ENCODE results near the gene KAZN. TPM values are rescaled to one million over a fixed set of nuclear protein-coding genes. Genes with fewer than 3 reads are reported as not detected.

The KAZN gene
- total RNA-seq, 2 donors from 2014 or later = 9.8 to 12.2 TPM

- intact Hi-C loops (cut with DNase I) = no loop called here
- Histone ChIP-seq H3K27me3 (no peaks in the 10 kb centered on the region), H3K9me3 (no peaks in the 10 kb centered on the region), H3K27ac (no peak overlapping the region), H3K36me3 (no peaks in the 10 kb centered on the region), H3K4me3 (no peak overlapping the region), H3K9ac (ENCODE audit: low read depth in 2 of 2, low read length in 2 of 2) (no peak overlapping the region), H3K4me1 (no peaks in the 10 kb centered on the region)
- TF ChIP-seq CTCF (IDR thresholded peaks at IDR 0.05) = no peak
- no peak for DNase-seq
Observed at GRCh38 chr1:14757286-14757625, 158.8 kb downstream of the KAZN start.

GRCh38 chr1:14759042-14759818 lies 160.7 kb downstream of the KAZN start:
- no peak overlapping the region for H3K4me3 ChIP-seq
- H3K36me3 ChIP-seq = no peaks in the 10 kb centered on the region
- TF ChIP-seq CTCF (IDR thresholded peaks at IDR 0.05) = no peak
- no peak for DNase-seq
- no peaks in the 10 kb centered on the region for H3K4me1 ChIP-seq
- intact Hi-C loops (cut with DNase I) = no loop called here
- H3K27ac ChIP-seq = no peak overlapping the region
- H3K9me3 ChIP-seq = no peaks in the 10 kb centered on the region
- H3K9ac ChIP-seq (ENCODE audit: low read depth in 2 of 2, low read length in 2 of 2) = no peak overlapping the region
- no peaks in the 10 kb centered on the region for H3K27me3 ChIP-seq

DNA sequence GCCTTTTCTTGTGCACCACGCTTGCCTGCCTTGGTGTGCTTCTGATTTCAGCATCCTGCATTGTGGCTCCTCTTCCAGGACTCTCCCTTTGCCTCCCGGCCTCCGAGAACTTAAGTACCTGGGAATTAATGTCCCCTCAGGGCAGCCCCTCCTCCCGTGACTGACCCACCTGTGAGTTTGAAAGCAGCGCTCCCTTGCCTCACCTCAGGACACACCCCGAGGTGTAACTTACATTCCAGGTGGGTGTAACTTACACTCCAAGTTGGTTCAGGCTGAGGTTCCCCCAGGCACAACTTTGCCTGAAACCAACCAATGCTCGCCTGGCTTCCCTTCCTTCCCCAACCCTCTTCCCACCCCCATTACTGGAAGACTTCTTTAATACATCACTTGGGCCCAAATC lies 161.4 kb downstream of the KAZN start:
- Histone ChIP-seq H3K4me3 (no peak overlapping the region), H3K9ac (ENCODE audit: low read depth in 2 of 2, low read length in 2 of 2) (no peak overlapping the region), H3K36me3 (no peaks in the 10 kb centered on the region), H3K4me1 (no peaks in the 10 kb centered on the region), H3K27ac (no peak overlapping the region), H3K9me3 (no peaks in the 10 kb centered on the region), H3K27me3 (no peaks in the 10 kb centered on the region)
- DNase-seq = no peak
- intact Hi-C loops (cut with DNase I) = no loop called here
- no peak for TF ChIP-seq CTCF (IDR thresholded peaks at IDR 0.05)

- Histone ChIP-seq H3K9ac (ENCODE audit: low read depth in 2 of 2, low read length in 2 of 2) (no peak overlapping the region), H3K27me3 (no peaks in the 10 kb centered on the region), H3K36me3 (no peaks in the 10 kb centered on the region), H3K4me1 (no peaks in the 10 kb centered on the region), H3K27ac (no peak overlapping the region), H3K4me3 (no peak overlapping the region), H3K9me3 (no peaks in the 10 kb centered on the region)
- intact Hi-C loops (cut with DNase I) = no loop called here
- no peak for TF ChIP-seq CTCF (IDR thresholded peaks at IDR 0.05)
- DNase-seq = no peak
Observed at GRCh38 chr1:14760780-14761179, 162.3 kb downstream of the KAZN start.

DNA sequence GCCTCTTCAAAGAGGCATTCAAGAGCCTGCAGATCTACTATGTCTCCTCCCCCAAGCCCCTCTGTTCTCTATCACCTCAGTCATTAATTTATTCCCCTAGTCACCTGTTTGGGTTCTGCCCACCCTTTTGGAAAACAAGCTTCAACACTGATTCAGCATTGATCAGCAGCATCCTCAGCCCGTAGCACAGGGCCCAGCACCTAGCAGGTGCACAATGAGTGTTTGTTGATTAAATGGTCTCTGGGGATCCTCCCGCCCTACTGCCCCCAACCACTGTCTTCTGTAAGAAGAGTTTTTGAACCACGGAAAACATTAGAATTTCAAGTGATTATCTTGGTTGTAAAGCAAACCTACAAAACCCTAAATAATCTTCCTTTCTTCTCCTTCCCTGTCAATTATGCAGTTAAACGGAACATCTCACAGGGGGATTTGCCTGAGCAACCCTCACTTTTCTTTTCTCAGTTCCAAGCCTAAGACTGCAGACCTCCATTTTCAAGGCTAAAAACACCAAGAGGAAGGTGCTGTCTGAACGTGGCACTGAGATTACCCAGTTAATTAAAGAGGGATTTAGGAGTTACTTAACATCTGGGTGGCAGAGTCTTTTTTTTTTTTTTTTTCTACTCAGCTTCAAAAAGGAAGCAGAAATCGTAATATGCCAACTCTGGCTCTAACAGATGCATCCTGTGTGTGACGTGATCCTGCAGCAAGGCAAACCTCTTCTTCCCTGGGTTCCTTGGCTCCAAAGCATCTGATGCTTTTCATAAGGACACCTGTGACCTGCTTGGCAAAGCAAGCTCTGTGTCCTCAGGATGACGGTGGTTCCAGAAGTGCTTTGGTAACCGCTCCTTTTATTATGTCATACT lies 163.0 kb downstream of the KAZN start:
- Histone ChIP-seq H3K27ac (no peak overlapping the region), H3K9ac (ENCODE audit: low read depth in 2 of 2, low read length in 2 of 2) (no peak overlapping the region), H3K4me3 (no peak overlapping the region), H3K4me1 (no peaks in the 10 kb centered on the region), H3K36me3 (no peaks in the 10 kb centered on the region), H3K27me3 (no peaks in the 10 kb centered on the region), H3K9me3 (no peaks in the 10 kb centered on the region)
- TF ChIP-seq CTCF (IDR thresholded peaks at IDR 0.05) = no peak
- intact Hi-C loops (cut with DNase I) = no loop called here
- DNase-seq = no peak

Measured in colonic mucosa (tissue), 4 donors.